GM19397 (cell line): ENCODE data around the gene STARD10.

Source experiments
- ATAC-seq: cut with Tn5 transposase; IDR thresholded peaks from one replicate; pipeline ENCODE4 v1.9.1; 2021; ENCODE audit warnings: mild to moderate bottlenecking, moderate library complexity; ENCODE audit not compliant: unreplicated experiment

Gene STARD10

GRCh38 chr11:72732329-72732728 lies 61.5 kb downstream of the STARD10 start:
- ATAC-seq, result no peak

DNA sequence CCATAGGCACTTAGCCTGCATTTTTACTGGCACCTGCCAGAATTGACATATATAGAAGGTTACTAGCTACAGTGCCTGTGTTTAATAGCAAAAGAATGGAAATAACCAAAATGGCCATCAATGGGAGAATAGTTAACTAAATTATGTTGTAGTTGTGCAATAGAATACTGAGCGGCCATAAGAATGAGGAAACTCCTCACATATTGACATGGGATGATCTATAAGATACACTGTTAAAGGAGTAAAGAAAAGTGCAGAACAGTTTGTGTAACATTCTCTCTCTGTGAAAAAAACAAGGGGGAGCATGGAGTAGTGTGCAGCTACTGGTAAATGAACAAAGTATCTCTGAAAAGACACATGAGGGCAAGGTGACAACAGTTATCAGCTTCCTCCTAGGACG lies 63.1 kb downstream of the STARD10 start:
- no peak for ATAC-seq

DNA sequence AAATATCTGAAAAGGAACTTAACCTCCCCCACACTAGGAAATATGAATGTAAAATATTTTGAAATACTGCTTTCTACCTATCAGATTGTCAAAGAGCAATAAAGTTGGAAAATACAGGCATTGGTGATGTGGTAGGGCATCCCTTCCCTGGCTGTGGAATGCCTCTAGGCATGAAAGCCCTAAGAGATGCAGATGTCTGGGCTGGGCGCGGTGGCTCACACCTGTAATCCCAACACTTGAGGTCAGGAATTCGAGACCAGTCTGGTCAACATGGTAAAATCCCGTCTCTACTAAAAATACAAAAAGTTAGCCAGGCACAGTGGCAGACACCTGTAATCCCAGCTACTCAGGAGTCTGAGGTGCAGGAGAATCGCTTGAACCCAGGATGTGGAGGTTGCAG lies 63.6 kb downstream of the STARD10 start:
- no peak for ATAC-seq

DNA sequence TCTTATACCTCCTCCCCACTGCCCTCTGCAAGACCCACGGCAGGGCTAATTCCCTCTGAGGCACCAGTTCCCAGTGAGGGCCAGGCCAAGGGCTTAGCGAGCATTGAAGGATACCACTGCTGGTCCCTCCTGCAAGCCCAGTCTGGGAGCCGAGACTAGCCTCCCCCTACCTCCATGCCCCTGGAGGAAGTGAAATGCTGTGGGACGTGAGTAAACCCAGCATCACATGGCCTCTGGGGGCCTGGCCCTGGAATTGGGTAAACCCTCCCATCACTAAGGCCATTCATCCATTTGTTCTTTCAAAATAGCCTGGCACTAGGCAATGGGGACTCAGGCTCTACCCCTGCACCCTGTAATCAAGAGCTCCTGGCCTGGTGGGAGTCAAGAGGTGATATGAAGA lies 66.3 kb downstream of the STARD10 start:
- ATAC-seq, result no peak

DNA sequence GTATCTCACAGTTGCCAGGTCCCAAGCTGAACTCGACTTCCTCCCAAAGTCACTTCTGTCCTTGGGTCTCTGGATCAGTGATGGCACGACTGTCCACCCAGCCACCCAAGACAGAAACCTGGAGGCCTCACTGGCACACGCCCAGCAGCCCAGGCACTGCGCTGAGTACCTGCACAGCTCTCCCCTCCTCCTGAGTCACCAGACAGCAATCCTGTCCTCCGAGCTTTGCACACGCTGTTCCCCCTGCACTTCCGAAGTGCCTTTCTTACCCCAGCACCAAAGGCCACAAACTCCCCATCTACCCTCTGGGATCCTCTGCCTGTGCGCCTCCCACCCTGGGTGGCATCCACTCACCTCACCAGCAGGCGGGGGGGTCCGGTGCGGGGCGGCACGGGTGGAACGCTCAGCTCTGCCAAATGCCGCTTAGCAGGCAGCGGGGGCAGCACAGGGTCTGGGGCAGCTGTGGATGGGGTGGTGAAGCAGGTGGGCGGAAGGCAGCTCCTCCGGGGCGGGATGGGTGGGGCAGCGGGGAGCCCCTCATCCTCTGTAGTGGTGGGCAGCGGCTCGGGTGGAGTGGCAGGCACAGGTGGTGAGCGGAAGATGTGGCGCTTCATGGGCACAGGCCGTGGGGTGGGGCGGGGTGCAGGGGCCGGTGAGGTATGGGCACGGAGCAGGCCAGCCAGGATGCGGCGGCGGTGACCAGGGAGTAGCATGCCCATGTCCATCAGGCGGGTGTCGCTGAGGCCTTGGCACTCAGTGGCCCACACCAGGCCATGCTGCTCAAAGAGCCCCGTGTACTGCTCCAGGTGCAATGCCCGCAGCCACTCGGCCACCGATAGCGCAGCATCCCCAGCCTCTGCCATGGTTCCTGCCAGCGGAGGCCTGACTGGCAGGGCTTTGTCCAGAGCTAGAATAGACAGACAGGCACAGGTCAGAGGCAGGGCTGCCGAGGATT lies 67.3 kb downstream of the STARD10 start:
- no peak for ATAC-seq

DNA sequence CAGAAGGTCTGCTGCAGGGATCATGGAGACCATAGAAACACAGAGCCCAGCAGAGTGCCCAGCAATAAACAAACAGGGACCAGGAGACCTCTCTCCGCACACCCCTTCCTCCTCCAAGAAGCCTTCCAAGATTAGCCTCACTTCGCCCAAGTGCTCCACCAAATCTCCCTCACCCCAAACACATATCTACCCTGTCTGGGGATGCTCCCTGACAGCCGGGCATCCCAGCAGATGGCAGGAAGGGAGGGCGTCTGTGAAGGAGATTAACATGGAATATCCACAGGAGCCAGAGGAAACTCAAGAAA lies 68.2 kb downstream of the STARD10 start:
- no peak for ATAC-seq

GRCh38 chr11:72724851-72725723 lies 68.8 kb downstream of the STARD10 start:
- ATAC-seq, result no peak

GRCh38 chr11:72724021-72724551 lies 69.8 kb downstream of the STARD10 start:
- no peak for ATAC-seq

- ATAC-seq, result no peak
These were observed 70.3 kb downstream of the STARD10 start for GRCh38 chr11:72723508-72723907.

GRCh38 chr11:72722050-72722748 lies 71.6 kb downstream of the STARD10 start:
- ATAC-seq, result peak; percentile 72

DNA sequence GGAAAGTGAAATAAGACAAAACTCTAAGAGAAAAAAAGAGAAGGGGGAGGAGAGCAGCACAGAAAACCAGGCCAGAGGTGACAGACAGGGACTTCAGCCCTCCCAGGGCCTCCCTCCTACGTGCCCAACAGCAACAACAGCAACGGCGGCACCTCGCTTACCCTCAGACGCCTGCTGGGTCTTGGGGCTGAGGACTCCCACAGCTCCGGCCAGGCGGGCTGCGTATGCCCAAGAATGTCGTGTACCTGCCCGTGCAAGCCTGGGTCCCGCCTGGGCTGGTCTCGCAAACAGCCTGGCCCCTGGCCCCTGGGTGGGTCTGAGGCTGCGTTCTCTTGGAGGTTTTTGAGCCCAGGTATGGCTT lies 72.2 kb downstream of the STARD10 start:
- ATAC-seq, result peak; percentile 3

DNA sequence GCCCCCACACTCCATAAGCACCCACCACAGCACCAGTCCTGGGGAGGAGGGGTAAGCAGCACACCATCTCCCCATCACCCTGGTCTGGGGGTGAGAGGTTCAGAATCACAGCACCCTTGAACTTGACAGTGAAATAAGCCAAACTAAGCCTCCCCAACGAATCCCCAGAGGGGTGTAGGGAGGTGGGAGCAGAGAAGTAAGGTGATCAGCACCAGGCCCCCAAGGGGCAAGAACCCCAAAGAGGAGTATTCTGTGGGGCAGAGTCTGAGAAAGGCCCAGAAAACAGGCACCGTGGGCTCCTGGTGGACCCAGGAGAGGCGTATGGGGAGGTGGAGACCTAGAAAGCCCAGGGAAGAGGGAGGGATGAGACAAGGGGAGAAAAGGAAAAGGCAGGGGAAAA lies 72.6 kb downstream of the STARD10 start:
- ATAC-seq, result no peak

- no peak for ATAC-seq
These were observed 73.1 kb downstream of the STARD10 start for GRCh38 chr11:72720784-72721183.

DNA sequence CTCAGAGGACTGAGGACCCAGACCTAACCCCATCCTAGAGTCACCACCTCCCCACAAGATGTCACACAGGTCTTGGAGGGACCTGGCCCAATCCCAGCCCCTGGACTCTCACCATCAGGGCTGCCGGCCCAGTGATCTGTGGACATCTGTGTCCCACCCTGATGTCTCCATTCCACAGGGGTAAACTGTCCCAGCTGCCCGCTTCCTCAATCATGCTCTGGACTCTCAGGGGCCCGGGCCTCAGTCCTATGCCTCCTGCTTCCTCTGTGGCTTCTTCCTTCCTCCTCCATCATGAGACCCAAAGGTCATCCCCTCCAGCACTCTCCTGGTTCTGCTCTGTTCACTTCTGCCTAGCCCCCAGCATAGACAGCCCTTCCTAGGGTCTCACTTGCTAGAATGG lies 73.8 kb downstream of the STARD10 start:
- no peak for ATAC-seq

- ATAC-seq, result no peak
These were observed 74.3 kb downstream of the STARD10 start for GRCh38 chr11:72719551-72719950.

GRCh38 chr11:72719144-72719543 lies 74.7 kb downstream of the STARD10 start:
- ATAC-seq, result no peak

DNA sequence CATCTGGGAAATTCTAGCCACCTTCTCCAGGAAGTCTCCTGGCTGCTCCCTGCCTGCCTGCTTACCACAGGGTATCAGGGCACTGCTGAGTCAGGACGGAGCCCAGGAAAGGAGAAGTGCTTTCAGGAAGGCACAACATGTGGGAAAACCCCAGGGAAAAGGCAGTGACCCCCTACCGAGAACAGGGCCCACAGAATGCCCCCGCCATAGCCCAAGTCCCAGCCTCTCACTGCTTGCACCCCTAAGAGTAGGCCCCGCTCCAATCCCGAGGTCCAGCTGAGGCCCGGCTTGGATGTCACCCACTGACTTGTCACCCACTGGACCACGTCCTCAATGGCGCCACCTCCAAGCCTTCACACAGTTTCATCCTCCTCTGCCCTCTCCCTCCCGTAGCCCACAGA lies 75.7 kb downstream of the STARD10 start:
- no peak for ATAC-seq

- no peak for ATAC-seq
These were observed 76.9 kb downstream of the STARD10 start for GRCh38 chr11:72716788-72717435.

DNA sequence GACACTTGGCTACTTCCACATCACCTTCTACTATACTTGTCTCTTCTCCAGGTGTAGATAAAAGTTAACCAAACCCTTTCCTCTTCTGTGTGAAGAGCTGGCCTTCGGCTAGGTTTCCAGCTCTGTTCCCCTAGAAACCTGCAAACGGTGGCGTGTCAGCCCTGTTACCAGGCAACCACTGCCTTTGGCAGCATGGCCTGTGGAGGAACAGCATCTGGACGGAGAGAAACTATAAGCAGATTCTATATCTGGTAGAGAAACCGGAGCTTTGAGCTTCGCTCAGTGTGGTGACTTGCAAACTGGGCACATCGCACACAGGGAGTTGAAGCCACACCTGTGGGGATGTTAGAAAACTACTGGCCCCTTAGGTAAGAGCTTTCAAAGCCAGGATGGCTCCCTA lies 77.6 kb downstream of the STARD10 start:
- ATAC-seq, result no peak

DNA sequence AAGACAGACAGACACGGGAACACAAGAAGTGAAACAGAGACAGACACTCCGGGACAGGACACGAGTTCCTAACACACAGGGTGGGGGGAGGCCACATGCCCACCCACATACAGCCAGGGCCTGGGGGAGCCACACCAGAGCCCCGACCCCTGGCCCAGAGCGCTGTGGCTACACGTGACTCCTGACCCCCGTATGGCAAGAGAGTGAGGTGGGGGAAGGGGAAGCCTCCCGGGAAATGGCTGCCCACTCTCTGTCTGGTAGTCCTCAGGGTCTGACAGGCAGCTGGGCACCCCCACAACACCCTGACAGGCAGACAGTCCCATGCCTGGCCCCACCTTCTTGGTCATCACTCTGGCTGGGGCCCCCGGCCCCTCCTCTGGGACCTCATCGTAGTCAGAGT lies 81.0 kb downstream of the STARD10 start:
- ATAC-seq, result no peak
